Measurements from ENCODE around the gene PRKN. TPM values are rescaled to one million over a fixed set of nuclear protein-coding genes. Genes with fewer than 3 reads are reported as not detected.

The PRKN gene
- total RNA-seq, 2 donors from 2014 or later: 3.3 to 4.8 TPM

DNA sequence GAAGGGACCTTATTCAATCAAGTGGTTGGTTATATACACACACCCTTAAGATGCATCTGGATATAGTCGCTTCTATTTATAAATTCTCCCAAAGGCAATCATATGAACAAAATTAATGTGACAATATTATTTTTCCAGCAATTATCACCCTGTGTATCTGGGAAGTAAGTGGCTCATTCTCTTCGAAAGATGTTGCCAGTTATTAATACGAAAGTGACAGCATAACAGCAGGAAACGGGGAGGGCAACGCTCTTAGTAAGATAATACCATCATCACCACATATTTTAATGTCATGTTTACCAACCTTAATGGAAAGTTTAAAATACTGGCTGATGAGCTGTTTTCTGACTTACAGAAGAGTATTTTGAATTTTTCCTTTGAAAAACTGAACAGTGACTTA, 756.5 kb downstream of the PRKN start:
- no peak for DNase-seq
- H3K4me3 ChIP-seq (ENCODE audit: low read length): no peak overlapping the region
- no peaks in the 10 kb centered on the region for H3K27me3 ChIP-seq (ENCODE audit: control insufficient read depth, insufficient read depth, low read length, poor library complexity, severe bottlenecking)
- peaks cover 3% of the 10 kb centered on the region for H3K9me3 Mint-ChIP-seq
- H3K4me3 Mint-ChIP-seq: no peak overlapping the region
- WGBS, 2 experiments (ENCODE audit: insufficient coverage in 1 of 2, insufficient read length in 1 of 2): 97 to 100% methylated on average over 1 to 5 of the region's 5 CpGs
- H3K27ac Mint-ChIP-seq: no peak overlapping the region
- H3K36me3 Mint-ChIP-seq (ENCODE audit: low read depth): no peaks in the 10 kb centered on the region
- peaks cover 2% of the 10 kb centered on the region for H3K9me3 ChIP-seq (ENCODE audit: control insufficient read depth, low read length)
- no peaks in the 10 kb centered on the region for H3K27me3 Mint-ChIP-seq (ENCODE audit: insufficient read depth)
- TF ChIP-seq, protein P1, sequence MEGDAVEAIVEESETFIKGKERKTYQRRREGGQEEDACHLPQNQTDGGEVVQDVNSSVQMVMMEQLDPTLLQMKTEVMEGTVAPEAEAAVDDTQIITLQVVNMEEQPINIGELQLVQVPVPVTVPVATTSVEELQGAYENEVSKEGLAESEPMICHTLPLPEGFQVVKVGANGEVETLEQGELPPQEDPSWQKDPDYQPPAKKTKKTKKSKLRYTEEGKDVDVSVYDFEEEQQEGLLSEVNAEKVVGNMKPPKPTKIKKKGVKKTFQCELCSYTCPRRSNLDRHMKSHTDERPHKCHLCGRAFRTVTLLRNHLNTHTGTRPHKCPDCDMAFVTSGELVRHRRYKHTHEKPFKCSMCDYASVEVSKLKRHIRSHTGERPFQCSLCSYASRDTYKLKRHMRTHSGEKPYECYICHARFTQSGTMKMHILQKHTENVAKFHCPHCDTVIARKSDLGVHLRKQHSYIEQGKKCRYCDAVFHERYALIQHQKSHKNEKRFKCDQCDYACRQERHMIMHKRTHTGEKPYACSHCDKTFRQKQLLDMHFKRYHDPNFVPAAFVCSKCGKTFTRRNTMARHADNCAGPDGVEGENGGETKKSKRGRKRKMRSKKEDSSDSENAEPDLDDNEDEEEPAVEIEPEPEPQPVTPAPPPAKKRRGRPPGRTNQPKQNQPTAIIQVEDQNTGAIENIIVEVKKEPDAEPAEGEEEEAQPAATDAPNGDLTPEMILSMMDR (conservative IDR thresholded peaks at IDR 0.05): no peak
- no peaks in the 10 kb centered on the region for H3K4me1 Mint-ChIP-seq
- no peak overlapping the region for H3K9ac ChIP-seq (ENCODE audit: extremely low read depth, low read length, poor library complexity, severe bottlenecking)
- H3K4me1 ChIP-seq (ENCODE audit: control insufficient read depth, insufficient read depth, low read length): no peaks in the 10 kb centered on the region
- H3K27ac ChIP-seq (ENCODE audit: low read depth, low read length): no peak overlapping the region
- H3K36me3 ChIP-seq (ENCODE audit: control insufficient read depth, insufficient read depth, low read length): no peaks in the 10 kb centered on the region

DNA sequence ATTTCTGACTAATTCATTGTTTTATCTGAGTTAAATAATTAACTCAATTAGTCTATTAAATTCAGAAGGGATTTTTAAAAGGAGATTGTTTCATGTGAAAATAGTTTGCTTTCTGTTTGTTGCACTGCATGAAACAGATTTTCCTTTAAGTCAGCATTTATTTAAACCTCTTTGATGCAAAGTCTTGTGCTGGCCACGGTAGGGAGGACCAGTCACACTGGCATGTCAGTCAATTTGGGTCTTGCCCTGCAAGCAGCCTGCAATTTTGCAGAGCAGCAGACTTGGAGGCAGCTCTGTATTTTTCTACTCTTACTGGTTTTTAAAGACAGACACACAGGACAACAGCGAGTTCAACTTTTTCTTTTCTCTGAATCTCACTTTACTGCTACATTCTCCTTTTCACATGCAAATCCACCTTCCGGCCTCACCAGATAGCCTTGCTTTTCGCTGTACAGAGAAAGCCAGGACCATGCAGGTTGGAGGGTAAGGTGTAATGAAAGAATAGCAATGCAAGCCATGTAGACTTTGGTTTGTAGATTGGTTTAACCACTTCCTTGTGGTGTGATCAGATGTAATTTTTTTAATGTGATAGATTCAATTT, 763.8 kb downstream of the PRKN start:
- DNase-seq: no peak
- no peak overlapping the region for H3K4me3 Mint-ChIP-seq

DNA sequence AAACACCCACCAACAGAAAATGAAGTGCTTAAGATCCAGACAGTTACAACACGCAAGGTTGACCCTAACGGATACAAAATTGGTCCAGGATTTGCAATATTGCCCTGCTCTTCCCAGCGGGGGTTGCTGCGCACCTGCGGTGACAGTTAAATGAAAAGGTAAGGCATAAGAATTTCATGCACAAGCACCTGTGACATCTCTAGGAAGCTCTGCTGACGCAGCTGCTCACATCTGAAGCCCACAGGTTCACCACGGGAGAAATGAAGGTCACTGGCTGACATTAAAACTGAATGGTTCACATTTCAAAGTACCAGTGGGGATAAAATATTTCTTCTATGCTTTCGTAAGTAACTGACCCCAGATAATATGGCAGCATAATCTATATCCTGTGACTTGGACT, 764.4 kb downstream of the PRKN start:
- 88 to 94% methylated on average over 6 to 8 of the region's 8 CpGs for WGBS, 2 experiments (ENCODE audit: insufficient coverage in 1 of 2, insufficient read length in 1 of 2)
- no peak for DNase-seq
- no peaks in the 10 kb centered on the region for H3K36me3 ChIP-seq (ENCODE audit: control insufficient read depth, insufficient read depth, low read length)
- H3K9me3 ChIP-seq (ENCODE audit: control insufficient read depth, low read length): no peaks in the 10 kb centered on the region
- H3K27ac ChIP-seq (ENCODE audit: low read depth, low read length): no peak overlapping the region
- H3K4me3 ChIP-seq (ENCODE audit: low read length): no peak overlapping the region
- H3K36me3 Mint-ChIP-seq (ENCODE audit: low read depth): no peaks in the 10 kb centered on the region
- H3K27me3 ChIP-seq (ENCODE audit: control insufficient read depth, insufficient read depth, low read length, poor library complexity, severe bottlenecking): peaks cover 14% of the 10 kb centered on the region
- H3K9ac ChIP-seq (ENCODE audit: extremely low read depth, low read length, poor library complexity, severe bottlenecking): no peak overlapping the region
- no peak overlapping the region for H3K4me3 Mint-ChIP-seq
- H3K27ac Mint-ChIP-seq: no peak overlapping the region
- H3K4me1 ChIP-seq (ENCODE audit: control insufficient read depth, insufficient read depth, low read length): peaks cover 11% of the 10 kb centered on the region
- TF ChIP-seq, protein P1 (conservative IDR thresholded peaks at IDR 0.05): no peak
- H3K9me3 Mint-ChIP-seq: no peaks in the 10 kb centered on the region
- peaks cover 36% of the 10 kb centered on the region for H3K4me1 Mint-ChIP-seq
- peaks cover 19% of the 10 kb centered on the region for H3K27me3 Mint-ChIP-seq (ENCODE audit: insufficient read depth)

More for the DNA sequence above, 763.8 kb downstream of the PRKN start:
- Histone ChIP-seq H3K27ac (ENCODE audit: low read depth, low read length) (no peak overlapping the region), H3K36me3 (ENCODE audit: control insufficient read depth, insufficient read depth, low read length) (no peaks in the 10 kb centered on the region), H3K9ac (ENCODE audit: extremely low read depth, low read length, poor library complexity, severe bottlenecking) (no peak overlapping the region), H3K27me3 (ENCODE audit: control insufficient read depth, insufficient read depth, low read length, poor library complexity, severe bottlenecking) (peaks cover 14% of the 10 kb centered on the region), H3K9me3 (ENCODE audit: control insufficient read depth, low read length) (no peaks in the 10 kb centered on the region), H3K4me3 (ENCODE audit: low read length) (no peak overlapping the region), H3K4me1 (ENCODE audit: control insufficient read depth, insufficient read depth, low read length) (peaks cover 11% of the 10 kb centered on the region)
- Mint-ChIP-seq H3K27me3 (ENCODE audit: insufficient read depth) (peaks cover 19% of the 10 kb centered on the region), H3K9me3 (no peaks in the 10 kb centered on the region), H3K27ac (no peak overlapping the region), H3K36me3 (ENCODE audit: low read depth) (no peaks in the 10 kb centered on the region), H3K4me1 (peaks cover 36% of the 10 kb centered on the region)
- TF ChIP-seq, protein P1 (conservative IDR thresholded peaks at IDR 0.05): no peak
- WGBS, 2 experiments (ENCODE audit: insufficient coverage in 1 of 2, insufficient read length in 1 of 2): 33 to 47% methylated on average over 1 to 4 of the region's 4 CpGs

All from endodermal cell (in vitro differentiated cells).